ENCODE data around the gene PWWP2B. TPM values are rescaled to one million over a fixed set of nuclear protein-coding genes. Genes with fewer than 3 reads are reported as not detected.

The PWWP2B gene
- total and polyA plus RNA-seq, 2 experiments from 2014 or later: 11.8 to 35.7 TPM

DNA sequence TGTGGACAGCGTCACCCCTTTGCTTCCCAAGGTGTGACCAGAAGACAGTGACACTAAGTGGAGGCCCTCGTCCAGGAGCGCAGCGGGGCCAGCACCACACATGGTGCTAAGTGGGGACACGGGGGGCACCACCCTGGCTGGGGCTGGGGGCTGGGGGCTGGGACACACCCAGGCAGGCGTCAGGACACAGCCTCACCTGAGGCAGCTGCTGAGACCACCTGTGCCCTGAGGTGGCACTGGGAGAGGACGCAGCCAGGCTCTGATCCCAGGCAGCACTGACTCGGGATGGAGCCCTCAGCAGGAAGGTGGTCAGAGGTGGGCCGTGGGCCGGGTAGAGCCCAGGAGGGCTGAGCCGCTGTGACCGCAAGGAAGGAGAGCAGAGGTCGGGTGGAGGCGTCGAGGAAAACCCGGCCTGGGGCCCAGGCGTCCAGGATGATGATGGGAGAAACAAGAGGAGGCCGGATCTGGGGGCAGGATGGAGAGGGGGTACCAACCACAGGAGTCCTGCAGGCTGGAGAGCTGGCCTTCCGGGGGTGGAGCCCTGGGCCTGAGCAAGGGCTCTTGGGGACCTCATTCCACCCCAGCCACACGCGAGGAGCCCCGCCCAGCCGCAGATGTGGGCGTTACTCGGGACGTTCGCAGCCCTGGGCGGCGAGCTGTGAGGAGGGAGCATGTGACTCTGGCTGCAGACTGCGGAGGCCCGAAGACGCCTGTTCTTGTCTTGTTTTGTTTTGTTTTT is 42.5 kb upstream of the PWWP2B start:
- Histone ChIP-seq H3K9me3 (ENCODE audit: low read depth) (no peaks in the 10 kb centered on the region), H3K27ac (no peak overlapping the region), H3K27me3 (no peaks in the 10 kb centered on the region), H3K4me3 (no peak overlapping the region), H3K36me3 (no peaks in the 10 kb centered on the region), H3K4me1 (ENCODE audit: low read depth) (no peaks in the 10 kb centered on the region)
- no peak for DNase-seq (ENCODE audit: low read depth in 1 of 2, low spot score in 1 of 2)
- TF ChIP-seq, protein P1, sequence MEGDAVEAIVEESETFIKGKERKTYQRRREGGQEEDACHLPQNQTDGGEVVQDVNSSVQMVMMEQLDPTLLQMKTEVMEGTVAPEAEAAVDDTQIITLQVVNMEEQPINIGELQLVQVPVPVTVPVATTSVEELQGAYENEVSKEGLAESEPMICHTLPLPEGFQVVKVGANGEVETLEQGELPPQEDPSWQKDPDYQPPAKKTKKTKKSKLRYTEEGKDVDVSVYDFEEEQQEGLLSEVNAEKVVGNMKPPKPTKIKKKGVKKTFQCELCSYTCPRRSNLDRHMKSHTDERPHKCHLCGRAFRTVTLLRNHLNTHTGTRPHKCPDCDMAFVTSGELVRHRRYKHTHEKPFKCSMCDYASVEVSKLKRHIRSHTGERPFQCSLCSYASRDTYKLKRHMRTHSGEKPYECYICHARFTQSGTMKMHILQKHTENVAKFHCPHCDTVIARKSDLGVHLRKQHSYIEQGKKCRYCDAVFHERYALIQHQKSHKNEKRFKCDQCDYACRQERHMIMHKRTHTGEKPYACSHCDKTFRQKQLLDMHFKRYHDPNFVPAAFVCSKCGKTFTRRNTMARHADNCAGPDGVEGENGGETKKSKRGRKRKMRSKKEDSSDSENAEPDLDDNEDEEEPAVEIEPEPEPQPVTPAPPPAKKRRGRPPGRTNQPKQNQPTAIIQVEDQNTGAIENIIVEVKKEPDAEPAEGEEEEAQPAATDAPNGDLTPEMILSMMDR (IDR thresholded peaks at IDR 0.05; ENCODE audit: low read depth, low read length): no peak

DNA sequence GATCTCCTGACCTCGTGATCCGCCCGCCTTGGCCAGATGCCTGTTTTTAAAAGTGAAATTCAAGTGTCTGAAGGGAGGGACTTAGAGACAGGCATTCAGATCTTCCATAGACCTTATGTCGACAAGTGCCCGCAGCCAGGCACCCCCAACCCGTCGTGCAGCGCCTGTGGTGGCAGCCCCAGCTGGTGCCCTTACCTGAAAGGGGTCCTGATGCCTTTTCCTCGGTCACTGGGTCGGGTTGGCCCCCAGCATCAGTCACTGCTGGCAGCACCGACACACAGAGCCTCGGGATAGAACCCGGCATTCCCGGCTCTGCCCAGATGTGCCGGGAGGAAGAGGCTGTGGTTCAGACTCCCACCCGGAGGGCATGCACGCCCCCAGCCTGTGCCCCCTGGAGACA is 41.7 kb upstream of the PWWP2B start:
- H3K4me3 ChIP-seq: no peak overlapping the region
- no peaks in the 10 kb centered on the region for H3K36me3 ChIP-seq
- no peaks in the 10 kb centered on the region for H3K27me3 ChIP-seq
- no peak for DNase-seq (ENCODE audit: low read depth in 1 of 2, low spot score in 1 of 2)
- no peak overlapping the region for H3K27ac ChIP-seq
- TF ChIP-seq, protein P1 (IDR thresholded peaks at IDR 0.05; ENCODE audit: low read depth, low read length): no peak
- no peaks in the 10 kb centered on the region for H3K9me3 ChIP-seq (ENCODE audit: low read depth)
- no peaks in the 10 kb centered on the region for H3K4me1 ChIP-seq (ENCODE audit: low read depth)

DNA sequence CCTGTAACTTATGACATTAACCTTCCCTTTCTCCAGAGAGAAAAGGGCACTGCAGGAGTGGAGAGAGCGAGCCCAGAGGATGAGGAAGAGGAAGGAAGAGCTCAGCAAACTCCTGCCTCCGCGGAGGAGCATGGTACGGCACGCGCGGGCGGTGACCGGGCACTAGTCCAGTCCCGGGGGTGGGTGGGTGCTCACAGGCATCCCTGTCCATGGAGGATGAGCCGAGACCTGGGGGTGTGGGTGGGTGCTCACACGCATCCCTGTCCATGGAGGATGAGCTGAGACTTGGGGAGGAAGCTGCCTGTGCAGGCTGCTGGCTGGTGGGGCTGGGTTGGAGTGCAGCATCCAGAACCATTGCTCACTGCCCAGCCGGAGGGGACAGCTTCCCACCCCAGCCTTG is 41.2 kb upstream of the PWWP2B start:
- Histone ChIP-seq H3K27ac (no peak overlapping the region), H3K27me3 (no peaks in the 10 kb centered on the region), H3K4me1 (ENCODE audit: low read depth) (no peaks in the 10 kb centered on the region), H3K9me3 (ENCODE audit: low read depth) (no peaks in the 10 kb centered on the region), H3K4me3 (no peak overlapping the region), H3K36me3 (no peaks in the 10 kb centered on the region)
- DNase-seq (ENCODE audit: low read depth in 1 of 2, low spot score in 1 of 2): no peak
- TF ChIP-seq, protein P1 (IDR thresholded peaks at IDR 0.05; ENCODE audit: low read depth, low read length): no peak

DNA sequence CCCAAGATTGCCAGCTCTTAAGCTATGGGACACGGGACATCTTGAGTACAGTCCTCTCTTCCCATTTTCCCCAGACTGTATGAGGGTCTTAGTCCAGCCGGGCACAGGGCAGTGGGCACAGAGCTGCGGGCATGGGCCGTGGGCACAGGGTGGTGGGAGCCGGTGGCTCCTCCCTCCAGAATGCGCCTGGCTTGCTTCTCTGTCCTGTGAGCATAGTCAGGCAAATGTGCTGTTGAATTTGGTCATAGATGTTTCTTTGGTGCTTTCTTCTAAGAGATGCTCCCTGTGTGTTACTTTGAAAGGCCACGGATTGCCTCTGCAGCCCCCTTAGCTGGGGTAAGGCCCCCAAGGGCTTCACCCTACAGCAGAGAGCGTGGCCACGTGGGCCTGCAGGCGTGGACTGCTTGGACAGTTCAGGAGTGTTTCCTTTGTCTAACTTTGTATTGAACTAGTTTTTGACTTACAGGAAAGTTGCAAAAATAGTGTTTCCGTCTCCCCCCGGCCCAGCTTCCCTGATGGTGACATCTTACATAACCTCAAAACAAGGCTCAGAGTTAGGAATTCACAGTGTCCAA is 40.3 kb upstream of the PWWP2B start:
- no peak overlapping the region for H3K4me3 ChIP-seq
- H3K9me3 ChIP-seq (ENCODE audit: low read depth): no peaks in the 10 kb centered on the region
- DNase-seq (ENCODE audit: low read depth in 1 of 2, low spot score in 1 of 2): no peak
- H3K4me1 ChIP-seq (ENCODE audit: low read depth): no peaks in the 10 kb centered on the region
- H3K27ac ChIP-seq: no peak overlapping the region
- TF ChIP-seq, protein P1 (IDR thresholded peaks at IDR 0.05; ENCODE audit: low read depth, low read length): no peak
- no peaks in the 10 kb centered on the region for H3K27me3 ChIP-seq
- no peaks in the 10 kb centered on the region for H3K36me3 ChIP-seq

DNA sequence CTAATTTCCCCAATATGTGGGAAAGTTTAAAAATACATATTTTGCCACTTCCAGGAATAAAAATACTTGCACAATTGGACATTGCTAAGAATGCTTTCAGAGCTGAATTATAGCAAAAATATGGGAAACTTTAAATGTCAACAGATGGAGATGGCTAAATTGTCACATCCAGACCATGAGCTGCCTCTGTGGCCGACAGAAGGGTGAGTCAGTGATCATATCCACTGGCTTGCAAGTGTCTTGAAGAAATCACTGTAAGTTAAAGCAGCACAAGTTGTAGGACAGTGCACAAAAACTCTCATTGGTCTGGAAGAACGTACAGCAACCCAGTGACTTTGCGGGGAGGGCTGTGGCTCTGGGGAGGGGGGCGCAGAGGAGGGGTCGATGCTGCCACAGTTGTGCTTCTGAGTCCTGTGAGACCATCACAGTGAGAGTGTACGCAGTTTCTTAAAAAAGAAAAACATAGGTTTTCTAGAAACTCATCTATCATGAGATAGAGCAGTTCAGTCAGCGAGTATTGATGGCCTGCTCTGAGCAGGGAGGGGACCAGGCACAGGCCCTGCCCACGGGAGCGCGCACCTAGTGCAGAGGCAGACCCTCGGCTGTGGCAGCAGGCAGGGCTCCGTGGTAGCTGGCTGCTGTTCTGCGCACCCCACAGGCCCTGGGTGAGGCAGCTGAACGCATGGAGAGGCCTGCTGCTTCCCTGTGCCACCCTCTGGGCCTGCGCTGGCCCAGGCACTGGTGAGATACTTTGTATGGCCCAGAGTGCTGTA is 39.5 kb upstream of the PWWP2B start:
- no peaks in the 10 kb centered on the region for H3K27me3 ChIP-seq

More for the DNA sequence above, 39.5 kb upstream of the PWWP2B start:
- Histone ChIP-seq H3K36me3 (no peaks in the 10 kb centered on the region), H3K9me3 (ENCODE audit: low read depth) (no peaks in the 10 kb centered on the region), H3K4me3 (no peak overlapping the region), H3K4me1 (ENCODE audit: low read depth) (no peaks in the 10 kb centered on the region), H3K27ac (no peak overlapping the region)
- no peak for DNase-seq (ENCODE audit: low read depth in 1 of 2, low spot score in 1 of 2)
- TF ChIP-seq, protein P1 (IDR thresholded peaks at IDR 0.05; ENCODE audit: low read depth, low read length): no peak
